ENCODE measurements around the gene TMEM221. TPM values are rescaled to one million over a fixed set of nuclear protein-coding genes. Genes with fewer than 3 reads are reported as not detected.

Gene TMEM221
- total RNA-seq, 1 experiment from 2014 or later: 3.4 TPM

GRCh38 chr19:17409990-17410389 is 38.5 kb downstream of the TMEM221 start:
- ChIA-PET POLR2A (interaction anchor here (0.7 to 1.3 kb wide), 3 partner anchors 9 to 522 kb away, joined by 3 to 4 read pairs (median 4); partner anchors contain the start of gene MVB12A), RAD21 (ENCODE audit: low non-redundant PET in 1 of 2, low total read pairs in 2 of 2, uncharacterized antibody in 2 of 2, unreplicated experiment in 2 of 2) (no interaction called here), CTCF (no interaction called here)
- Histone ChIP-seq H3K4me1 (ENCODE audit: control insufficient read depth in 1 of 2, insufficient read depth in 2 of 2, low read length in 2 of 2) (peaks cover 4 to 25% of the 10 kb centered on the region in 2 experiments; a peak in 3 of 4 replicates), H3K27me3 (ENCODE audit: insufficient read depth, low read length) (no peaks in the 10 kb centered on the region), H3K4me2 (ENCODE audit: low read length) (no peak overlapping the region), H4K20me1 (ENCODE audit: insufficient read depth) (no peaks in the 10 kb centered on the region), H3K9me3 (ENCODE audit: control insufficient read depth in 1 of 2, insufficient read depth in 1 of 2, low read depth in 1 of 2, low read length in 2 of 2) (no peaks in the 10 kb centered on the region), H2AFZ (ENCODE audit: low read depth, low read length, poor library complexity, severe bottlenecking) (no peak overlapping the region), H3K79me2 (ENCODE audit: insufficient read depth, low read length) (no peaks in the 10 kb centered on the region), H3K9ac (ENCODE audit: low read length) (no peak overlapping the region), H3K27ac (ENCODE audit: low read depth, low read length) (no peak overlapping the region), H3K36me3 (ENCODE audit: control insufficient read depth in 1 of 2, insufficient read depth in 2 of 2, low read length in 2 of 2) (no peaks in the 10 kb centered on the region), H3K9me2 (ENCODE audit: insufficient read depth) (no peaks in the 10 kb centered on the region), H3K4me3 (replicated peaks in 1 of 2; ENCODE audit: low read depth in 1 of 2, low read length in 2 of 2) (no peak overlapping the region)
- no peak for ATAC-seq
- intact Hi-C loops (cut with micrococcal nuclease): no loop called here
- no TSS peak for BruUV-seq (replicated peaks)
- TF ChIP-seq CBX3 (IDR thresholded peaks at IDR 0.05; ENCODE audit: low read depth): no peak
- TF ChIP-seq POLR2A (IDR thresholded peaks at IDR 0.05; ENCODE audit: borderline replicate concordance, extremely low read depth, insufficient read depth, insufficient read length): no peak
- no peak for TF ChIP-seq EZH2phosphoT487 (IDR thresholded peaks at IDR 0.05; ENCODE audit: borderline replicate concordance)
- no peak for TF ChIP-seq POLR2AphosphoS5 (IDR thresholded peaks at IDR 0.05; ENCODE audit: low read depth, low read length)
- TF ChIP-seq EZH2 (IDR thresholded peaks at IDR 0.05): no peak
- no peak for TF ChIP-seq TCF7L2 (IDR thresholded peaks at IDR 0.05; ENCODE audit: borderline replicate concordance, extremely low read depth, insufficient read depth, insufficient read length)
- TF ChIP-seq CEBPB (IDR thresholded peaks at IDR 0.05; ENCODE audit: low read depth): no peak
- no peak for TF ChIP-seq CTCF (IDR thresholded peaks at IDR 0.05 in 2 of 3, conservative IDR thresholded peaks at IDR 0.05 in 1 of 3; ENCODE audit: borderline replicate concordance in 1 of 3, insufficient read depth in 1 of 3, low read depth in 2 of 3, low read length in 2 of 3)
- TF ChIP-seq FOSL1 (IDR thresholded peaks at IDR 0.05; ENCODE audit: low read depth): no peak
- no peak for TF ChIP-seq ZBTB33 (IDR thresholded peaks at IDR 0.05; ENCODE audit: extremely low read depth, insufficient replicate concordance, low read length)
- TF ChIP-seq ELF1 (IDR thresholded peaks at IDR 0.05; ENCODE audit: borderline replicate concordance, low read depth): no peak
- no peak for TF ChIP-seq MAX (IDR thresholded peaks at IDR 0.05)
- DNase-seq (ENCODE audit: low read depth, low spot score): no peak
